Gastrocnemius medialis (tissue), 4 donors: Measurements from ENCODE around the gene CD244.

ENCODE experiments used
- POLR2A ChIP-seq, 2 donors: fragments of 450-650 bp; IDR thresholded peaks; one replicate each; pipeline ENCODE4 v1.6.1; 2017; ENCODE audit warnings: antibody characterized with exemption in 2 of 2, mild to moderate bottlenecking in 2 of 2, moderate library complexity in 2 of 2
- TF ChIP-seq, protein P1 (sequence below), 5 experiments: fragments of 450-650 bp in 3 of 5; fragments of 200-600 bp in 2 of 5; sonication (generic) in 2 of 5; IDR thresholded peaks in 4 of 5; conservative IDR thresholded peaks in 1 of 5; 1 replicate in 4 of 5; 2 replicates in 1 of 5; pipeline ENCODE4 v1.5.1; 2016 to 2019; ENCODE audit warnings: antibody characterized with exemption in 5 of 5, mild to moderate bottlenecking in 3 of 5, moderate library complexity in 3 of 5

DNA sequence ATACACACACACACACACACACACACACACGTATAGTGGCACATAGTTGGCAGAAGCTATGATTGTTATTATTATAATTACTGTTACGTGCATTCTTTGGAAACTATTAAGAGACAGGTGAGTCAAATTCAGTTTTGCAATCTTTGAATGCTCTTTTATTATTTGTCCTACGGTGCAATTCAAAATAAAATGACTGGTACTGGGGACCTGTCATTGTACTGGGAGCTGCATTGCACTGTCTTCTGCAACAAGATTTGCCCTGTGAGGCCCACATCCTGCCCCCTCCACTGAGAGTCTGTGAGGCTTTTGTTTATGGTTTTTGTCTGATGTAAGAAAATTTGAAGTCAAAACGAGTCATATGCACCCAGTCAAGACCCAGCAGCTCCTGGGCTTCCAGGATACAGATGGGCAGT lies 64.8 kb downstream of the CD244 start:
- TF ChIP-seq, protein P1, sequence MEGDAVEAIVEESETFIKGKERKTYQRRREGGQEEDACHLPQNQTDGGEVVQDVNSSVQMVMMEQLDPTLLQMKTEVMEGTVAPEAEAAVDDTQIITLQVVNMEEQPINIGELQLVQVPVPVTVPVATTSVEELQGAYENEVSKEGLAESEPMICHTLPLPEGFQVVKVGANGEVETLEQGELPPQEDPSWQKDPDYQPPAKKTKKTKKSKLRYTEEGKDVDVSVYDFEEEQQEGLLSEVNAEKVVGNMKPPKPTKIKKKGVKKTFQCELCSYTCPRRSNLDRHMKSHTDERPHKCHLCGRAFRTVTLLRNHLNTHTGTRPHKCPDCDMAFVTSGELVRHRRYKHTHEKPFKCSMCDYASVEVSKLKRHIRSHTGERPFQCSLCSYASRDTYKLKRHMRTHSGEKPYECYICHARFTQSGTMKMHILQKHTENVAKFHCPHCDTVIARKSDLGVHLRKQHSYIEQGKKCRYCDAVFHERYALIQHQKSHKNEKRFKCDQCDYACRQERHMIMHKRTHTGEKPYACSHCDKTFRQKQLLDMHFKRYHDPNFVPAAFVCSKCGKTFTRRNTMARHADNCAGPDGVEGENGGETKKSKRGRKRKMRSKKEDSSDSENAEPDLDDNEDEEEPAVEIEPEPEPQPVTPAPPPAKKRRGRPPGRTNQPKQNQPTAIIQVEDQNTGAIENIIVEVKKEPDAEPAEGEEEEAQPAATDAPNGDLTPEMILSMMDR (IDR thresholded peaks at IDR 0.05 in 4 of 5, conservative IDR thresholded peaks at IDR 0.05 in 1 of 5), result no peak
- TF ChIP-seq POLR2A (IDR thresholded peaks at IDR 0.05), result no peak
